ENCODE data around the gene NANOS3. TPM values are rescaled to one million over a fixed set of nuclear protein-coding genes. Genes with fewer than 3 reads are reported as not detected.

Gene NANOS3
- total and polyA plus RNA-seq, 9 of the 15 experiments (the other 6 are each of a cell fraction or from before 2014, with no cell fraction given), result not detected

DNA sequence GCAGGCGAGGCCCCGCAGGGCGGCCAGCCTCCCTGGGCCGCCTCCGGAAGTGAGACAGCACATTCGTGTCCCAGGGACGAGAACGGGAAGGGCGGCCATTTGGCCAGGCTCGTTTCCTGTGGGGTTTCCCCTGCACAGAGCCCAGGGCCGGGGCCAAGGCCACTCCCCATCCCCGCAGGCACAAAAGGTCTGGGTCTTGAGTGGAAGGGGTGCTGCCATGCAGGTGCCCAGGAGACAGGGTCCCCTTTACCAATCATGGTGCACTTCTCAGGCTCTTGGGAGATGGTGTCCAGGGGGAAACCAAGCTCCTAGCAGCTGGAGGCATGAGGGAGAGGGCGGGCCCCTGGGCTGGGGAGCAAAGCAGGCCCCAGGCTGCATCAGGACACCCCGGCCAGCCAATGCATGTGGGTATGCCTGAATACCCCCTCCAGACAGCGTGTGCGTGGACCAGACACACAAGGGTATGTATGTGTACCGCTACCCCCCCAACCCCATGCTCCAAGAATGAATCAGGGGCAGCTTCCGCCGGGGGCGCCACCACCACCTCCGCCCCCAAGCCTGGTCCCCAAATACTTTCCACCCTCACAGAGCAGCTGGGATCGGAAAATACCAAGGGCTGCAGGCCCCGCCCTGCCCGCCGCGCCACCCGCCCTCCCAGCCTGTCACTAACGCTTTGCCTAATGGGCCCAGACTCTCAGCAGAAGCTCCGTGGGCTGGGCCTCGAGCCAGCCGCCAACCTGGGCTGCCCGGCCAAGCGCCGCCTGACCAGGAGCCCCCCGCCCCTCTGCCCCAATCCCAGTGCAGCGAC lies 37.6 kb upstream of the NANOS3 start (continued):
- TF ChIP-seq ETS1 (conservative IDR thresholded peaks at IDR 0.05; ENCODE audit: control insufficient read depth, low read depth, low read length) (peak; percentile 81; the same call in 1 of the 2 replicates), ZFP1 (CRISPR knock-in tag; IDR thresholded peaks at IDR 0.05) (0 out of 2 replicates have a peak, but pooled peaks have one; percentile 15), RBM22 (IDR thresholded peaks at IDR 0.05; ENCODE audit: low read depth, low read length, poor library complexity, severe bottlenecking) (no peak), ZBTB7A (IDR thresholded peaks at IDR 0.05; ENCODE audit: borderline replicate concordance, control insufficient read depth, low read depth, low read length) (peak; percentile 85), TFAM (CRISPR knock-in tag; conservative IDR thresholded peaks at IDR 0.05) (no peak), DACH1 (IDR thresholded peaks at IDR 0.05; ENCODE audit: partially characterized antibody) (no peak), RCOR1 (IDR thresholded peaks at IDR 0.05; ENCODE audit: borderline replicate concordance in 1 of 2, low read depth in 2 of 2, low read length in 2 of 2) (no peak), HBP1 (CRISPR knock-in tag; IDR thresholded peaks at IDR 0.05) (no peak), ETV5 (CRISPR knock-in tag; IDR thresholded peaks at IDR 0.05; ENCODE audit: low read depth) (peak; percentile 97), ZNF140 (CRISPR knock-in tag; IDR thresholded peaks at IDR 0.05) (no peak), POLR3A (IDR thresholded peaks at IDR 0.05; ENCODE audit: borderline replicate concordance, extremely low read depth, insufficient read depth, insufficient read length) (no peak), ZNF175 (CRISPR knock-in tag; IDR thresholded peaks at IDR 0.05; ENCODE audit: low read depth) (peak; percentile 83), NCOA4 (IDR thresholded peaks at IDR 0.05; ENCODE audit: partially characterized antibody) (no peak), KDM5B (IDR thresholded peaks at IDR 0.05; ENCODE audit: insufficient replicate concordance, low read depth, low read length) (peak; percentile 61), MCM7 (IDR thresholded peaks at IDR 0.05) (no peak), DDX20 (tag; IDR thresholded peaks at IDR 0.05; ENCODE audit: low read depth) (no peak), NCOR1 (IDR thresholded peaks at IDR 0.05) (peak; percentile 36; the same call in 1 of the 2 replicates)
- TF ChIP-seq, protein P1, sequence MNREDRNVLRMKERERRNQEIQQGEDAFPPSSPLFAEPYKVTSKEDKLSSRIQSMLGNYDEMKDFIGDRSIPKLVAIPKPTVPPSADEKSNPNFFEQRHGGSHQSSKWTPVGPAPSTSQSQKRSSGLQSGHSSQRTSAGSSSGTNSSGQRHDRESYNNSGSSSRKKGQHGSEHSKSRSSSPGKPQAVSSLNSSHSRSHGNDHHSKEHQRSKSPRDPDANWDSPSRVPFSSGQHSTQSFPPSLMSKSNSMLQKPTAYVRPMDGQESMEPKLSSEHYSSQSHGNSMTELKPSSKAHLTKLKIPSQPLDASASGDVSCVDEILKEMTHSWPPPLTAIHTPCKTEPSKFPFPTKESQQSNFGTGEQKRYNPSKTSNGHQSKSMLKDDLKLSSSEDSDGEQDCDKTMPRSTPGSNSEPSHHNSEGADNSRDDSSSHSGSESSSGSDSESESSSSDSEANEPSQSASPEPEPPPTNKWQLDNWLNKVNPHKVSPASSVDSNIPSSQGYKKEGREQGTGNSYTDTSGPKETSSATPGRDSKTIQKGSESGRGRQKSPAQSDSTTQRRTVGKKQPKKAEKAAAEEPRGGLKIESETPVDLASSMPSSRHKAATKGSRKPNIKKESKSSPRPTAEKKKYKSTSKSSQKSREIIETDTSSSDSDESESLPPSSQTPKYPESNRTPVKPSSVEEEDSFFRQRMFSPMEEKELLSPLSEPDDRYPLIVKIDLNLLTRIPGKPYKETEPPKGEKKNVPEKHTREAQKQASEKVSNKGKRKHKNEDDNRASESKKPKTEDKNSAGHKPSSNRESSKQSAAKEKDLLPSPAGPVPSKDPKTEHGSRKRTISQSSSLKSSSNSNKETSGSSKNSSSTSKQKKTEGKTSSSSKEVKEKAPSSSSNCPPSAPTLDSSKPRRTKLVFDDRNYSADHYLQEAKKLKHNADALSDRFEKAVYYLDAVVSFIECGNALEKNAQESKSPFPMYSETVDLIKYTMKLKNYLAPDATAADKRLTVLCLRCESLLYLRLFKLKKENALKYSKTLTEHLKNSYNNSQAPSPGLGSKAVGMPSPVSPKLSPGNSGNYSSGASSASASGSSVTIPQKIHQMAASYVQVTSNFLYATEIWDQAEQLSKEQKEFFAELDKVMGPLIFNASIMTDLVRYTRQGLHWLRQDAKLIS (CRISPR knock-in tag; IDR thresholded peaks at IDR 0.05), result 0 out of 2 replicates have a peak, but pooled peaks have one; percentile 23
